Subcutaneous adipose tissue (tissue), 4 donors: ENCODE measurements around the gene RNF213. TPM values are rescaled to one million over a fixed set of nuclear protein-coding genes. Genes with fewer than 3 reads are reported as not detected.

ENCODE experiments used
- CTCF ChIP-seq: fragments of 450-650 bp; IDR thresholded peaks from one replicate; pipeline ENCODE4 v1.5.1; 2016; ENCODE audit warnings: low read depth, mild to moderate bottlenecking, control low read depth, antibody characterized with exemption, moderate library complexity
- total RNA-seq, 4 donors: library from RNA; depleted of rRNA; stranded (reverse); fragments of >200 nt; gene quantifications; one replicate each; pipeline ENCODE4 v1.1.0, GENCODE V29; 2016

The RNF213 gene
- total RNA-seq, 4 donors from 2014 or later: 114 to 167 (median 144) TPM

GRCh38 chr17:80220736-80221215 is 39.9 kb upstream of the RNF213 start:
- TF ChIP-seq CTCF: no peak

GRCh38 chr17:80221351-80222105 is 39.1 kb upstream of the RNF213 start:
- no peak for TF ChIP-seq CTCF

GRCh38 chr17:80222376-80223141 is 38.1 kb upstream of the RNF213 start:
- no peak for TF ChIP-seq CTCF

GRCh38 chr17:80223142-80223815 is 37.4 kb upstream of the RNF213 start:
- no peak for TF ChIP-seq CTCF

- TF ChIP-seq CTCF: no peak
Measured at GRCh38 chr17:80223838-80224497, 36.7 kb upstream of the RNF213 start.

GRCh38 chr17:80224683-80225082 is 36.0 kb upstream of the RNF213 start:
- no peak for TF ChIP-seq CTCF
